HEK293 (cell line): Measurements from ENCODE around the gene FAM151B.

Experiments
- CTCF ChIP-seq: fragments of 450-650 bp; formaldehyde crosslinking; IDR thresholded peaks from 2 replicates; pipeline ENCODE4 v1.5.1; 2016; ENCODE audit warnings: missing biosample characterization, missing genetic modification characterization
- ELK4 ChIP-seq: IDR thresholded peaks from 2 replicates; pipeline ENCODE4 v1.6.1; 2011; ENCODE audit warnings: mild to moderate bottlenecking, low read depth, low read length, borderline replicate concordance
- YY1 ChIP-seq: fragments of 450-650 bp; formaldehyde crosslinking; IDR thresholded peaks from 2 replicates; pipeline ENCODE4 v1.5.1; 2018; ENCODE audit warnings: missing biosample characterization, missing genetic modification characterization
- ZBTB11 ChIP-seq: fragments of 450-650 bp; formaldehyde crosslinking; conservative IDR thresholded peaks from 2 replicates; pipeline ENCODE4 v1.5.1; 2016; ENCODE audit warnings: low read depth, missing biosample characterization, missing genetic modification characterization
- ZBTB49 ChIP-seq: fragments of 450-650 bp; formaldehyde crosslinking; IDR thresholded peaks from 2 replicates; pipeline ENCODE4 v1.5.1; 2016; ENCODE audit warnings: missing biosample characterization, missing genetic modification characterization, low read depth
- ZFP69B ChIP-seq: fragments of 450-650 bp; formaldehyde crosslinking; IDR thresholded peaks from 2 replicates; pipeline ENCODE4 v1.5.1; 2016; ENCODE audit warnings: missing biosample characterization, missing genetic modification characterization
- ZNF16 ChIP-seq: fragments of 450-650 bp; formaldehyde crosslinking; IDR thresholded peaks from 2 replicates; pipeline ENCODE4 v1.5.1; 2016; ENCODE audit warnings: low read depth, missing biosample characterization, missing genetic modification characterization
- ZNF24 ChIP-seq: fragments of 450-650 bp; formaldehyde crosslinking; IDR thresholded peaks from 2 replicates; pipeline ENCODE4 v1.5.1; 2016; ENCODE audit warnings: missing biosample characterization, missing genetic modification characterization
- ZNF335 ChIP-seq: fragments of 450-650 bp; formaldehyde crosslinking; conservative IDR thresholded peaks from 2 replicates; pipeline ENCODE4 v1.5.1; 2016; ENCODE audit warnings: missing biosample characterization, missing genetic modification characterization
- ZNF473 ChIP-seq: fragments of 450-650 bp; formaldehyde crosslinking; IDR thresholded peaks from 2 replicates; pipeline ENCODE4 v1.5.1; 2017; ENCODE audit warnings: missing biosample characterization, missing genetic modification characterization
- ZNF580 ChIP-seq: fragments of 450-650 bp; formaldehyde crosslinking; IDR thresholded peaks from 2 replicates; pipeline ENCODE4 v1.5.1; 2016; ENCODE audit warnings: missing biosample characterization, missing genetic modification characterization
- ZNF629 ChIP-seq: fragments of 450-650 bp; formaldehyde crosslinking; IDR thresholded peaks from 2 replicates; pipeline ENCODE4 v1.5.1; 2017; ENCODE audit warnings: missing biosample characterization, missing genetic modification characterization
- ZNF792 ChIP-seq: fragments of 450-650 bp; formaldehyde crosslinking; IDR thresholded peaks from 2 replicates; pipeline ENCODE4 v1.5.1; 2016; ENCODE audit warnings: missing biosample characterization, missing genetic modification characterization

GRCh38 chr5:80516826-80517225 lies 28.9 kb downstream of the FAM151B start:
- TF ChIP-seq CTCF (tag by site-specific recombination) = no peak
- no peak for TF ChIP-seq ZNF24 (tag by site-specific recombination)
- TF ChIP-seq ZBTB49 (tag by site-specific recombination) = no peak
- no peak for TF ChIP-seq ZFP69B (tag by site-specific recombination)
- TF ChIP-seq ZNF629 (tag by site-specific recombination) = no peak
- TF ChIP-seq ZNF580 (tag by site-specific recombination) = no peak
- TF ChIP-seq ELK4 = no peak
- TF ChIP-seq ZNF16 = no peak
- no peak for TF ChIP-seq ZNF473 (tag by site-specific recombination)
- no peak for TF ChIP-seq ZBTB11 (tag by site-specific recombination)
- no peak for TF ChIP-seq YY1
- no peak for TF ChIP-seq ZNF335 (tag by site-specific recombination)
- TF ChIP-seq ZNF792 = no peak
